GM21515 (cell line): ENCODE measurements around the gene RPN2.
A peak's percentile ranks its signal among the peaks of the same experiment; 100 is the strongest.

Experiments used
- ATAC-seq: cut with Tn5 transposase; IDR thresholded peaks from one replicate; pipeline ENCODE4 v1.9.1; 2021; ENCODE audit not compliant: unreplicated experiment

The RPN2 gene

GRCh38 chr20:37179683-37180524 is 774 bp downstream of the RPN2 start:
- ATAC-seq = no peak

DNA sequence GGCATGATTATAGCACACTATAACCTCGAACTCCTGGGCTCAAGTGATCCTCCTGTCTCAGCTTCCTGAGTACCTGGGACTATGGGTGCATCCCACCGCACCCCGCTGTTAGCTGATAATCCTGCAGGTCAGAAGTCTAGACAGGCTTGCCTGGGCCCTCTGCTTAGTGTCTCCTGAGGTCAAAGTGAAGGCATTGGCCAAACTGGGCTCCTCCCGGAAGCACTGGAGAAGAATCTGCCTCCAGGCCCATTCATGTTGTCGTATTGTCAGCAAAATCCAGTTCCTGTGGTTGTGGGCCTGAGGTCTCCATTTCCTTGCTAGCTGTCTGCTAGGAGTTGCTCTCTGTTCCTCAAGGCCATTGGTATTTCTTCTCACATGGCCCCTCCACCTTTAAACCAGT is 6.6 kb downstream of the RPN2 start:
- no peak for ATAC-seq

DNA sequence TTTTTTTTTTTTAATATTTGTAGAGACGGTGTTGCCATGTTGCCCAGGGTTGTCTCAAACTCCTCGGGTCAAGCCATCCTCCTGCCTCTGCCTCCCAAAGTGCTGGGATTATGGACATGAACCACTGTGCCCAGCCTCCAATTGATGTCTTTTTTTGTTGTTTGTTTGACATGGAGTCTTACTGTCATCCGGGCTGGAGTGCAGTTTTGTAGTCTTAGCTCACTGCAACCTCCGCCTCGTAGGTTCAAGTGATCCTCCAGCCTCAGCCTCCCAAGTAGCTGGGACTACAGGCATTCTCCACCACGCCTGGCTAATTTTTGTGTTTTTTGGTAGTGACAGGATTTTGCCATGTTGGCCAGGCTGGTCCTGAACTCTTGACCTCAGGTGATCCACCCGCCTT is 9.7 kb downstream of the RPN2 start:
- no peak for ATAC-seq

- ATAC-seq = no peak
Measured at GRCh38 chr20:37189416-37190016, 10.4 kb downstream of the RPN2 start.

DNA sequence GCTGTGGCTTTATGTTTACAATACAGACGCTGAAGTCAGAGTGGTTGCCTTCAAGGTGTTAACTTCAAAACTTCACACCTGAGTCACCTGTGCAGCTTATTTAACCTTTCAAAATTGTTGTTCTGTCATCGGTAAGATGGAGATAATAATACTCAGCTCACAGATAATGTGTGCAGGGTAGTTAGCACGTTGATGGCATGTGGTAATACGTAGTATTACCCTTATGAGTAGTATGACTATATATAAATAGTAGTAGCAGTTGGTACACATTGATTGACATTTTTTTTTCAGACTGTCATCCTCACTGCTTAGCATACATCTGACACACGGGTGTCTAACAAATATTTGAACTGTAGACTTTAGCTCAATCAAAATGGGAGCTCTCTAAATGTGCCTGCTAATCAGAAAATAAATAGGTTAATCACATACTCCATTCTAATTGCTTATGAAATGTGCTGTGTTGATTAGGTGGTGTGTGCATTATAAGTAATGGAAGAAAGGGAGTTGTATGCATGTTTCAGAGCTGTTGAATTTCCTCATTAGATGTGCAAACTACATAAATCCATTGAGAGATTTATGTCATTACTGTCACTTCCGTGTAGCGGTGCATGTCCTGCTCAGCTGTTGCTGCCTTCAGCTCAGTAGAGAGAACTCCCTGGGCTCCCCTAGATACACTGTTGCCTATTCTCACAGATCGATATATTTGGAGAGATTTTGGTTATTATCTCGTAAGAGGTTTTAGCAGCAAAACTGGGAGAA is 11.4 kb downstream of the RPN2 start:
- no peak for ATAC-seq

DNA sequence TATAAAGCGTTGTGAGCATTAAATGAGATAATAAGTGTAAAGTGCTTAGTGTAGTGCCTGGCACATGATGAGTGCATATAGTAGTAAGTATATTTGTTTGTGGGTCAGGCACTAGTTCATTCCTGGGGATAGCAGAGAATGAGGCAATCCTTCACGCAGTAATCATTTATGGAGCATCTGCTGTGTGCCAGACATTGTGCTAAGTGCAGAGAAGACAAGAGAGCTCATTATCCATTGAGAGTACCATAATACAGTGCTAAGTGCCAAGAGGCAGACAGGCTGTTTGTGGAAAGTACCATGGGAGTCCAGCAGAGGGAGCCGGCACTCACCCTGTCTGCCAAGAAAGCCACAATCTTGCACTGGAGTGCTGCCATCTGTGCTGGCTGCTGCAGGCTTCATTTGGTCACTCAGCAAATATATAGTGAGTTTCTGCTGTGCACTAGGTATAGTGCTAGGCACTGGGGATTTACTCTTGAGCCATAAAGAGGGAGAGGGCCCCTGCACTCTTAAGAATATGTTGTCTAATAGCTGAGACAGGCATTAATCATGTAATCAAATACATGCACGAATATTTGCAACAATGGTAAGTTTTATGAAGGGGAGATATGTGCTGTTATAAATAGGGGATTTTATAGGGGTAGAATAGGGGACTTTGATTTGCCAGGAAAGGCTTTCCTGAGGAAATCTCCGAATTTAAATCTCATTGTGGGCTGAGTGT is 13.2 kb downstream of the RPN2 start:
- ATAC-seq = peak; percentile 51

- ATAC-seq = no peak
Measured at GRCh38 chr20:37193226-37193625, 14.1 kb downstream of the RPN2 start.

DNA sequence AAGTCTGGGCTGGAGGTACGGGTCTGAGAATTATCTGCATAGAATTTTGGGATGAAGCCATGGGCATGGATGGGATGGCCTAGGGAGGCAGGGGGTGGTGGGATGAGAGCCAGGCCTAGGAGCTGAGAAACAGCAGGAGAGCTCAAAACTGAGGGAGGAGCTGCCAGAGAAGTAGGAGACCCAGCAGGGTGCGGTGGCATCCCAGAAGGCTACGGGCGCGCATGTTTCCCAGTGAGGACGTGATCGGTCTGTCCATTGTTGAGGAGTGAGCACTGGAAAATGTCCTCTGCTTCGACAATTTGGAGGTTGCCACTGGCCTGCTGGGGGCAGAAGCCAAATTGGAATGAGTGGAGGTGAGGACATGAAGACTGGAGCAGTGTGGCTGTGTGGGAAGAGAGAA is 14.7 kb downstream of the RPN2 start:
- ATAC-seq = no peak

DNA sequence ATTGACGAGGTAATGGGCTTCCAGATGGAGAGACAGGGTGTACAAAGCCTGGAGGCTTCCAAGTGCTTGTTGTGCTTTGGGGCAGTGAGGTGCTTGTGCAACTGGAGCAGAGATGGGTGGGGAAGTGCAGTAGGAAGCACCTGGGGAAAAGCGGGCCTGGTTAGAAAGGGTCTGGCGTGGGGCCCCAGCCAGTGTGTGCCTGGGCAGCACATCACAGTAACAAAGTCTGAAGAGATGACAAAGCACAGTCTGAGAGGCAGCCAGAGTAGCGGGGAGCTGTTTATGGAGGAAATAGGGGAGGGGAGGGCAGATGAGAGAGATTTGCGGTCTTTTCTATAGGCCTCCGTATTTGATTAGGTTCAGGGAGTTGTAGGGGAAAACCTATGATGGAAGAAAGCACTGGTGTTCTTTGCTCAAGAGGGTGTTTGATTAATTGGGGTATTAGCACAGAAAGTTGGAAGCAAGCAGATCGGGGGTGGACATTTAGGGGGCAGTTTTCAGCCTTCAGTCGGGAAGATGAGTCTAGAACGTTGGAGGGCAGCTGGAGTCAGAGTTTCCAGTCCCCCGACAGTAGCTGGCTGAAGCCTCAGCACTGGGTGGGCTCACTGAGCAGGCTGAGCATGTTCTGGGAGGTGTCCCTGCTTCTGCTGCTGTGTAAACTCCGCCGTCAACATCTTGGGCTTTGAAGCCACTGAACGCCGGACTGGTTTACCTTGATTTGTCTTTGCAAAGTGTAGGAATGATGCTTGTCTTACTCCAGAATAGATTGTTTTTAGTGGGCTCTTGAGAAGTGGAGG is 15.7 kb downstream of the RPN2 start:
- ATAC-seq = no peak

DNA sequence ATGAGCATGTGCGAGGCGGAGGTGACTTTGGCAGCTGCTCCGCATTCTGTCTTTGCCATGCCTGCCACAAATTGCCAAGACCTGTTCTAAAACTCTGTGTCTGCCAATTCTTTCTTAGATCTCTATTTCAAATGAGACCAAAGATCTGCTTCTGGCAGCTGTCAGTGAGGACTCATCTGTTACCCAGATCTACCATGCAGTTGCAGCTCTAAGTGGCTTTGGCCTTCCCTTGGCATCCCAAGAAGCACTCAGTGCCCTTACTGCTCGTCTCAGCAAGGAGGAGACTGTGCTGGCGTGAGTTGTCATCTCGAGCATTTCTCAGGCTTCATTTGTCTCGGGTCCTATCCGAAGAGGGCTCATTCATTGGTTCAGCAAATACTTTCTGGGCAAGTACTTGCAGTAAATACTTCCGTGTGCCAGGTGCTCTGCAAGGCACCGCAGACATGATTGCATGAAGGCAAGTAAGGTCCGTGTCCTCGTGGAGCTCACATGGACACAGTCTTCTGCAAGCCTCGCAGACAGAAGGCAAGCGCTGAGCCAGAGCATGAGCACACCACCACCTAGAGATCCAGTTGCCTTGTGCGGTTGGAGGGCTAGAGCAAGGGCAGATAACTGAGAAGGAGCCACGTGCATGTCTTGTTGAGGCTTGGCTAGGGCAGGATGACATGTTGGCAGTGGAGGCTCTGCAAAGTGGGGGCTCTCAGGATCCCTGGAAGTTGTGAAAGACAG is 20.0 kb downstream of the RPN2 start:
- ATAC-seq = no peak

GRCh38 chr20:37200376-37200775 is 21.2 kb downstream of the RPN2 start:
- ATAC-seq = no peak

GRCh38 chr20:37200926-37201826 is 22.0 kb downstream of the RPN2 start:
- no peak for ATAC-seq

DNA sequence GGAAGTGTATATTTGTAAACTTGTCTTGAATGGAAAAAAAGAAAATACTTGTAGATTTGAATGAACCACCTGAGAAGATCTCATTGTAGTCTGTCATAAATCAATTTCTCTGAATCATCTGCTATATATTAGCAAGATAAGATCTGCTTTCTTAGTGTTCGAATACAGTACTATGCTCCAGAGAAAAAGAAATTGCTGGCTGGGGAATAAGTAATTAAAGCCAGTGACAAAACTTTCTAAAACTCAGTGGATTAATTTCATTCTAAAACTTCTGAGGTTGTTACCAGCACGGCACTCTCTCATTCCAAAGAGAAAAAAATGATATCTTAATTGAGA is 22.7 kb downstream of the RPN2 start:
- no peak for ATAC-seq

DNA sequence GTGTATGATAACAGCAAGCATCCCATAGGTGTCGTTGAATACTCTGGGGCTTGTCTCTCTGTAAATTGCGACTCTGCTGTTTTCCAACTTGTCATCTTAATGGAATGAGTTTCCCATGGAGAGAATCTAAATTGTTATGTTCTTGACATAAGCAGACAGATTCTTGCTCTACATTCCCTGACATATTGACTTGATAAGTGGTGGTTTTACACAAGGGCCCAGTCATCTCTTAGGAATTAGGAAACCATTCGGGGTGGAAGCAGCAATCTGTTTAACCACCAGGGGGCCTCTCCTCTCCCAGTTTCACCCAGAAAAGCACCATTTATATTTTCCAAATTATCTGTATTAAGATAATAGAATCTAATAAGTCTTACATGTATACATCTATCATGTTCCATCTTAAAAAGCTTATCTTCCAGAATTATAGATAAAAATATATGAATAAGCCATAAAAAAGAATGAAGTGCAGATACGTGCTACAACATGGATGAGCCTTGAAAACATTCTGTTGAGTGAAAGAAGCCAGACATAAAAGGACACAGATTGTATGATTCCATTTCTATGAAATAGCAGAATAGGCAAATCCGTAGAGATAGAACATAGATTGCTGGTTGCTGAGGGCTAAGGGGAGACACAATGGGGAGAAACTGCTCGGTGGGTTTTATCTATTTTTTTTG is 23.3 kb downstream of the RPN2 start:
- no peak for ATAC-seq

GRCh38 chr20:37204056-37204455 is 24.9 kb downstream of the RPN2 start:
- ATAC-seq = no peak

GRCh38 chr20:37205130-37205529 is 26.0 kb downstream of the RPN2 start:
- ATAC-seq = no peak

- ATAC-seq = no peak
Measured at GRCh38 chr20:37205794-37206193, 26.7 kb downstream of the RPN2 start.

GRCh38 chr20:37207171-37207570 is 28.0 kb downstream of the RPN2 start:
- no peak for ATAC-seq
